GM19193 (cell line): Measurements from ENCODE around the gene NUAK2.

Experiments used
- POLR2A ChIP-seq: IDR thresholded peaks from 4 replicates; pipeline ENCODE4 v1.6.1; 2011; ENCODE audit not compliant: insufficient read depth, insufficient read length; ENCODE audit errors: extremely low read depth

Gene NUAK2

GRCh38 chr1:205296154-205296553, 25.4 kb downstream of the NUAK2 start:
- no peak for TF ChIP-seq POLR2A

- TF ChIP-seq POLR2A, result no peak
Observed at GRCh38 chr1:205294934-205295333, 26.6 kb downstream of the NUAK2 start.

- TF ChIP-seq POLR2A, result no peak
Observed at GRCh38 chr1:205294175-205294917, 27.2 kb downstream of the NUAK2 start.

GRCh38 chr1:205293350-205294074, 28.0 kb downstream of the NUAK2 start:
- TF ChIP-seq POLR2A, result no peak

GRCh38 chr1:205291596-205291995, 29.9 kb downstream of the NUAK2 start:
- TF ChIP-seq POLR2A, result no peak

- TF ChIP-seq POLR2A, result no peak
Observed at GRCh38 chr1:205287767-205288559, 33.6 kb downstream of the NUAK2 start.

- TF ChIP-seq POLR2A, result no peak
Observed at GRCh38 chr1:205287076-205287475, 34.5 kb downstream of the NUAK2 start.

- no peak for TF ChIP-seq POLR2A
Observed at GRCh38 chr1:205286335-205286950, 35.1 kb downstream of the NUAK2 start.

GRCh38 chr1:205285381-205286101, 36.0 kb downstream of the NUAK2 start:
- no peak for TF ChIP-seq POLR2A

- no peak for TF ChIP-seq POLR2A
Observed at GRCh38 chr1:205284420-205285144, 37.0 kb downstream of the NUAK2 start.

- TF ChIP-seq POLR2A, result no peak
Observed at GRCh38 chr1:205283270-205284147, 38.0 kb downstream of the NUAK2 start.

- TF ChIP-seq POLR2A, result no peak
Observed at GRCh38 chr1:205279986-205280385, 41.6 kb downstream of the NUAK2 start.

GRCh38 chr1:205276689-205277065, 44.9 kb downstream of the NUAK2 start:
- TF ChIP-seq POLR2A, result no peak
